ENCODE measurements around the gene SHROOM3.

Gene SHROOM3

DNA sequence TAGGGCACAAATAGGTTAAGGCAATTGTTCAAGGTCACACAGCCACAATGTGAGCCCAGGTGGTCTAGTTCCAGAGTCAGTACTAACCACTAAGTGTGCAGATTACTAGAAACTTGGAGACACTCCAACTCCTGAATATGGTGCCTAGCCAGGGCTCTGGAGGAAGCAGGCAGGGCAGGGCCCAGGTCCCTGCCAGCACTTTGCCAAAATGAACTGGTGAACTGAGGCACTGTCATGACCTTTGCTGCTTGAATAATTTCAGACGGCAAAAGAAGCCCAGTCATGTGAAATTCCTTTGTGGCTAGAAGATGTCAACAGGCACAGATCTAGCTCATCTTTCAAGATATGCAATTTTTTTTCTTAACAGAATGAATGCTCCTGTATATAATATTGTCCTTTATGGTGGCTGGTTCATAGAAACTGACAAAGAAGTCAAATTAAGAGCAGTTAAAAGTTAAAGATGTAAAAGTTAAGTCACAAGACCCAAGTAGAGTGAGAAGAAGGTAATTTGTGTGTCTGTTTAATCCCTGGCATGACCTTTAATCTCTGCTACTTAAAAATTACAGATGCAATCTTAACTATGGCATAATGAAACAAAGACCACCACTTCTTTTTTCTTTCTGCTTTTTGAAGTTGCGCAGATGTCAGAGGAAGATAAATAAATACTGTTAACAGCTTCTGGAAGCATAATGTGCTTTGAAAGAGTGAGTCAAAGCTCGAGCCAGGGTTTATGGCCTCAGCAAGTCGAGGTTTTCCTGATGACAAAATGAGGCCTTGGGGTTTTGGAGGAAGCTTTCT lies 54.1 kb downstream of the SHROOM3 start:
- no peak for TF ChIP-seq CTCF (IDR thresholded peaks at IDR 0.05)
- Histone ChIP-seq H3K36me3 (no peaks in the 10 kb centered on the region), H3K9me3 (no peaks in the 10 kb centered on the region), H3K27ac (no peak overlapping the region), H3K27me3 (no peaks in the 10 kb centered on the region), H3K4me3 (ENCODE audit: low read depth in 1 of 2, low read length in 1 of 2) (no peak overlapping the region), H3K4me1 (ENCODE audit: control insufficient read depth in 1 of 2, insufficient read depth in 1 of 2, low read depth in 1 of 2, low read length in 1 of 2) (no peaks in the 10 kb centered on the region)

- no peaks in the 10 kb centered on the region for H3K4me1 ChIP-seq (ENCODE audit: control insufficient read depth in 1 of 2, insufficient read depth in 1 of 2, low read depth in 1 of 2, low read length in 1 of 2)
Observed at GRCh38 chr4:76489686-76490161, 54.7 kb downstream of the SHROOM3 start.

GRCh38 chr4:76492055-76492454 lies 57.0 kb downstream of the SHROOM3 start:
- Histone ChIP-seq H3K4me1 (ENCODE audit: control insufficient read depth in 1 of 2, insufficient read depth in 1 of 2, low read depth in 1 of 2, low read length in 1 of 2) (no peaks in the 10 kb centered on the region), H3K4me3 (ENCODE audit: low read depth in 1 of 2, low read length in 1 of 2) (no peak overlapping the region), H3K27me3 (peaks cover 7% of the 10 kb centered on the region), H3K36me3 (no peaks in the 10 kb centered on the region), H3K9me3 (no peaks in the 10 kb centered on the region), H3K27ac (no peak overlapping the region)
- no peak for TF ChIP-seq CTCF (IDR thresholded peaks at IDR 0.05)

More at GRCh38 chr4:76489686-76490161, 54.7 kb downstream of the SHROOM3 start:
- H3K27me3 ChIP-seq = no peaks in the 10 kb centered on the region
- no peak overlapping the region for H3K4me3 ChIP-seq (ENCODE audit: low read depth in 1 of 2, low read length in 1 of 2)
- no peak for TF ChIP-seq CTCF (IDR thresholded peaks at IDR 0.05)
- no peak overlapping the region for H3K27ac ChIP-seq
- H3K9me3 ChIP-seq = no peaks in the 10 kb centered on the region
- H3K36me3 ChIP-seq = no peaks in the 10 kb centered on the region

GRCh38 chr4:76494243-76494642 lies 59.2 kb downstream of the SHROOM3 start:
- no peaks in the 10 kb centered on the region for H3K9me3 ChIP-seq
- H3K27me3 ChIP-seq = peaks cover 23% of the 10 kb centered on the region
- no peaks in the 10 kb centered on the region for H3K36me3 ChIP-seq
- H3K4me1 ChIP-seq (ENCODE audit: control insufficient read depth in 1 of 2, insufficient read depth in 1 of 2, low read depth in 1 of 2, low read length in 1 of 2) = no peaks in the 10 kb centered on the region
- TF ChIP-seq CTCF (IDR thresholded peaks at IDR 0.05) = no peak
- no peak overlapping the region for H3K27ac ChIP-seq
- H3K4me3 ChIP-seq (ENCODE audit: low read depth in 1 of 2, low read length in 1 of 2) = no peak overlapping the region

GRCh38 chr4:76494871-76495590 lies 60.0 kb downstream of the SHROOM3 start:
- no peak overlapping the region for H3K27ac ChIP-seq
- H3K9me3 ChIP-seq = no peaks in the 10 kb centered on the region
- TF ChIP-seq CTCF (IDR thresholded peaks at IDR 0.05) = no peak
- no peaks in the 10 kb centered on the region for H3K4me1 ChIP-seq (ENCODE audit: control insufficient read depth in 1 of 2, insufficient read depth in 1 of 2, low read depth in 1 of 2, low read length in 1 of 2)
- no peaks in the 10 kb centered on the region for H3K36me3 ChIP-seq
- no peak overlapping the region for H3K4me3 ChIP-seq (ENCODE audit: low read depth in 1 of 2, low read length in 1 of 2)
- H3K27me3 ChIP-seq = peaks cover 23% of the 10 kb centered on the region
